Right lobe of liver (tissue), 6 donors: ENCODE measurements around the gene RNF11. TPM values are rescaled to one million over a fixed set of nuclear protein-coding genes. Genes with fewer than 3 reads are reported as not detected.

Source experiments
- ATAC-seq, 4 donors: fragments of 200-7000 bp; cut with Tn5 transposase; one replicate each; pipeline ENCODE4 v1.9.1; 2020; ENCODE audit warnings: mild to moderate bottlenecking in 4 of 4, moderate library complexity in 4 of 4
- DNase-seq, 3 donors: peaks; one replicate each; pipeline ENCODE4 v3.0.0-alpha.2; 2020
- H3K27ac ChIP-seq, 3 donors: fragments of 200-600 bp; one replicate each; pipeline ENCODE4 v1.8.0; 2022
- H3K27me3 ChIP-seq, 2 donors: fragments of 200-600 bp; one replicate each; pipeline ENCODE4 v1.8.0; 2022
- H3K36me3 ChIP-seq, 4 donors: fragments of 200-600 bp; sonication (generic) in 1 of 4; one replicate each; pipeline versions ENCODE4 v1.5.1 to v1.8.0; 2017 to 2022; ENCODE audit warnings: control low read depth in 1 of 4
- H3K4me1 ChIP-seq, 4 donors: fragments of 200-600 bp; sonication (generic) in 1 of 4; one replicate each; pipeline versions ENCODE4 v1.5.1 to v1.8.0; 2017 to 2022; ENCODE audit warnings: control low read depth in 1 of 4
- H3K4me3 ChIP-seq, 3 donors: fragments of 200-600 bp; one replicate each; pipeline ENCODE4 v1.8.0; 2022
- H3K9me3 ChIP-seq, 4 donors: fragments of 200-600 bp; sonication (generic) in 1 of 4; one replicate each; pipeline versions ENCODE4 v1.5.1 to v1.8.0; 2017 to 2022; ENCODE audit warnings: control low read depth in 1 of 4
- POLR2A ChIP-seq: fragments of 450-650 bp; IDR thresholded peaks from one replicate; pipeline ENCODE4 v1.6.1; 2017; ENCODE audit warnings: antibody characterized with exemption, mild to moderate bottlenecking
- WGBS: methylation state at CpG from one replicate; pipeline ENCODE4 v1.1.6; 2018; ENCODE audit warnings: low coverage, low lambda C conversion rate; ENCODE audit not compliant: insufficient coverage; ENCODE audit errors: missing lambda C conversion rate; 5-methylcytosine and 5-hydroxymethylcytosine counted together
- intact Hi-C, 2 donors: fragments of 100-400 bp; cut with DNase I; formaldehyde crosslinking; loops; one replicate each; pipeline versions ENCODE4 v1.11.2 to v1.14.1; 2022
- total RNA-seq, 6 experiments: library from RNA; depleted of rRNA in 2 of 6; stranded (reverse); fragments of >200 nt in 2 of 6; fragmentation: NEBNext Ultra II Directional in 3 of 6; extraction: Animal tissue kit (Norgen Biotek cat#: 25700) in 3 of 6; gene quantifications; one replicate each; pipeline versions ENCODE4 v1.1.0 to v1.2.4, GENCODE V29; 2016 to 2023
- TF ChIP-seq, protein P1 (sequence below), 4 donors: fragments of 200-600 bp in 3 of 4; fragments of 450-650 bp in 1 of 4; IDR thresholded peaks; one replicate each; pipeline versions ENCODE4 v1.5.1 to v1.8.0; 2016 to 2022; ENCODE audit warnings: antibody characterized with exemption in 4 of 4, mild to moderate bottlenecking in 2 of 4
- donor health status: DM: no; HTN: yes; CAD: no.
- donor health status: DM: no; HTN: no; CAD: no.
- donor health status: DM: no; HTN: no; CAD: no.
- donor health status: DM: no; HTN: yes; CAD: no.
- donor health status: DM: no; HTN: yes; CAD: no.

Gene RNF11
- total RNA-seq, 6 experiments from 2014 or later, result 35.1 to 60.1 (median 50.0) TPM

DNA sequence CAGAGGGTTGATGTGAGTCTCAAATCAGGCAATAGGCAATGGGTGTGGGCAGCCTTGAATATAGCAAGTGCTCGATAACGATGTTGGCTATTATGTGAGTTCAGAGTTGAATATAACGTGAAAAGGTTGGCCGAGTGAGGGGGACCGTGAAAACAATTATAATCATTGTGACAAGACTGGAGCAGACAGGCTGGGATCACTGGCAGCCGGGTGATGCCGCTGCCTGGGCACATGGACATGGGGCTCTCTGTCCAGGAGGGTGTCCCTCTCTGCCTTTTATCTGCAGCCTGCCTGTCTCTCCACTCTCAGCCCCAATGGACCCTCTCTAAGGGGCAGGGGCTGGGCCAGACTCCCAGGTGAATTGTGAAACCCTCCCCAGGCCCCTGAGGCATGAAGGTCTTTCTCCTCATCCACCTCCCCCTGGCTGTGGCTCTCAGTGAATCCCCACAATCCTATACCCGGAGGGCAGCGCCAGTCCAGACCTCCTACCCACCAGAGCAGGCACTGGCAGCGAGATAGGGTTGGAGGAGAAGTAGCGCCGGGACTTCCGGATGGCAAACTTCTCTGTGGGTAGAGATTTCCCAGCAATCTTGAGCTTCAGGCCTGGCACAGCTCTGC, 57.9 kb downstream of the RNF11 start:
- no peak for TF ChIP-seq POLR2A
- TF ChIP-seq, protein P1, sequence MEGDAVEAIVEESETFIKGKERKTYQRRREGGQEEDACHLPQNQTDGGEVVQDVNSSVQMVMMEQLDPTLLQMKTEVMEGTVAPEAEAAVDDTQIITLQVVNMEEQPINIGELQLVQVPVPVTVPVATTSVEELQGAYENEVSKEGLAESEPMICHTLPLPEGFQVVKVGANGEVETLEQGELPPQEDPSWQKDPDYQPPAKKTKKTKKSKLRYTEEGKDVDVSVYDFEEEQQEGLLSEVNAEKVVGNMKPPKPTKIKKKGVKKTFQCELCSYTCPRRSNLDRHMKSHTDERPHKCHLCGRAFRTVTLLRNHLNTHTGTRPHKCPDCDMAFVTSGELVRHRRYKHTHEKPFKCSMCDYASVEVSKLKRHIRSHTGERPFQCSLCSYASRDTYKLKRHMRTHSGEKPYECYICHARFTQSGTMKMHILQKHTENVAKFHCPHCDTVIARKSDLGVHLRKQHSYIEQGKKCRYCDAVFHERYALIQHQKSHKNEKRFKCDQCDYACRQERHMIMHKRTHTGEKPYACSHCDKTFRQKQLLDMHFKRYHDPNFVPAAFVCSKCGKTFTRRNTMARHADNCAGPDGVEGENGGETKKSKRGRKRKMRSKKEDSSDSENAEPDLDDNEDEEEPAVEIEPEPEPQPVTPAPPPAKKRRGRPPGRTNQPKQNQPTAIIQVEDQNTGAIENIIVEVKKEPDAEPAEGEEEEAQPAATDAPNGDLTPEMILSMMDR (IDR thresholded peaks at IDR 0.05), result no peak
- Histone ChIP-seq H3K4me1 (peaks cover 0 to 9% (median 0%) of the 10 kb centered on the region in 4 donors), H3K36me3 (no peaks in the 10 kb centered on the region), H3K4me3 (no peak overlapping the region), H3K27me3 (no peaks in the 10 kb centered on the region), H3K9me3 (no peaks in the 10 kb centered on the region), H3K27ac (no peak overlapping the region)
- WGBS, result 87% methylated on average over 9 of the region's 13 CpGs
- ATAC-seq (no peak), DNase-seq (no peak)
- intact Hi-C loops, result loop anchor here in 1 of 2 donors (10.0 kb wide), 1 partner anchor 99 kb away; no protein-coding TSS in a partner anchor

- ATAC-seq (no peak), DNase-seq (no peak)
- Histone ChIP-seq H3K36me3 (no peaks in the 10 kb centered on the region), H3K9me3 (no peaks in the 10 kb centered on the region), H3K4me1 (peaks cover 0 to 5% (median 0%) of the 10 kb centered on the region in 4 donors), H3K27me3 (no peaks in the 10 kb centered on the region), H3K4me3 (no peak overlapping the region), H3K27ac (no peak overlapping the region)
- no peak for TF ChIP-seq POLR2A
- TF ChIP-seq, protein P1 (IDR thresholded peaks at IDR 0.05), result no peak
- intact Hi-C loops, result loop anchor here in 1 of 2 donors (10.0 kb wide), 1 partner anchor 100 kb away; no protein-coding TSS in a partner anchor
- WGBS, result 100% methylated on average over 1 of the region's 11 CpGs
These were observed 58.6 kb downstream of the RNF11 start for GRCh38 chr1:51294566-51295184.

DNA sequence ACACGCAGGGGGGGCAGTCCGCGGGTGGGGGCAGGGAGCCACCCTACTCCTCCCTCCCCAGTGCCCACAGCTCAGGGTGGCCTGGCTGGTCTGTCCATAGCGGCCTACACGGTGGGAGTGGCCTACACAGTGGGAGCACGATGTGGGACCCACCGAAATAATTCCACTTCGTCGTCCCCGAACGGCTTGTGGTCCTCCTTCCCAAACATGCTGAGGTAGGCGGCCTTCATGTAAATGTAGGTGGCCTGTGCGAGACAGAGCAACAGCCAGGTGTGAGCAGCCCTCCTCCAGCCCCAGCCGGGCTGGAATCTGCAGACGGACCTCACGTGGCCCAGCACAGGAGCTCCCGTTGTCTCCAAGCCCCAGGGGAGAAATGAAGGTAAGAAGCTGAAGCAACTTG, 59.9 kb downstream of the RNF11 start:
- TF ChIP-seq, protein P1 (IDR thresholded peaks at IDR 0.05), result no peak
- no peak for TF ChIP-seq POLR2A
- no peaks in the 10 kb centered on the region for H3K27me3 ChIP-seq
- 92% methylated on average over 4 of the region's 17 CpGs for WGBS
- intact Hi-C loops, result loop anchor here in 1 of 2 donors (10.0 kb wide), 1 partner anchor 101 kb away; no protein-coding TSS in a partner anchor
- H3K4me3 ChIP-seq, result no peak overlapping the region
- peaks cover 0 to 5% (median 0%) of the 10 kb centered on the region in 4 donors for H3K4me1 ChIP-seq
- ATAC-seq (no peak), DNase-seq (no peak)
- H3K9me3 ChIP-seq, result no peaks in the 10 kb centered on the region
- H3K36me3 ChIP-seq, result no peaks in the 10 kb centered on the region
- no peak overlapping the region for H3K27ac ChIP-seq

GRCh38 chr1:51296383-51297357, 60.6 kb downstream of the RNF11 start:
- DNase-seq, result peak; percentile 79 to 83 (median 82)
- ATAC-seq, result peak; percentile 89 to 95 (median 92)
- H3K27ac ChIP-seq, result no peak overlapping the region
- no peaks in the 10 kb centered on the region for H3K27me3 ChIP-seq
- H3K4me3 ChIP-seq, result peak overlapping the region; percentile 27 to 57 (median 36)
- no peaks in the 10 kb centered on the region for H3K36me3 ChIP-seq
- 32% methylated on average over 5 of the region's 33 CpGs for whole genome bisulfite sequencing
- H3K9me3 ChIP-seq, result no peaks in the 10 kb centered on the region
- intact Hi-C loops, result loop anchor here in 1 of 2 donors (10.0 kb wide), 1 partner anchor 102 kb away; no protein-coding TSS in a partner anchor
- peaks cover 0 to 5% (median 0%) of the 10 kb centered on the region in 4 donors for H3K4me1 ChIP-seq
- no peak for TF ChIP-seq POLR2A
- TF ChIP-seq, protein P1 (IDR thresholded peaks at IDR 0.05), result peak; percentile 93 to 96 (median 95)
